RPMI8226 (cell line): ENCODE measurements around the gene METTL21A.
"Not testable (repeated sequence)": the region's sequence is repeated elsewhere in the genome, so short reads cannot be mapped to it uniquely, and the experiment has no call there.

Source experiments
- DNase-seq: peaks from one replicate; pipeline ENCODE4 v3.0.0-alpha.2; 2015

The METTL21A gene

GRCh38 chr2:207625014-207625907 lies at the start of gene METTL21A:
Gene METTL21A (minus strand): TSS chr2:207625394. CDS start chr2:207624375, 1,019 bp downstream.
- DNase-seq, result peak; percentile 96

GRCh38 chr2:207674826-207675225 lies 49.6 kb upstream of the METTL21A start:
- DNase-seq, result no peak

GRCh38 chr2:207674266-207674774 lies 49.1 kb upstream of the METTL21A start:
- no peak for DNase-seq

- DNase-seq, result no peak
These were observed 48.2 kb upstream of the METTL21A start for GRCh38 chr2:207673431-207673830.

- DNase-seq, result no peak
These were observed 45.7 kb upstream of the METTL21A start for GRCh38 chr2:207670887-207671286.

GRCh38 chr2:207663870-207664545 lies 38.8 kb upstream of the METTL21A start:
- DNase-seq, result no peak

- DNase-seq, result peak; percentile 22
These were observed 37.0 kb upstream of the METTL21A start for GRCh38 chr2:207662203-207662602.

GRCh38 chr2:207660994-207661393 lies 35.8 kb upstream of the METTL21A start:
- DNase-seq, result no peak

- DNase-seq, result no peak
These were observed 33.0 kb upstream of the METTL21A start for GRCh38 chr2:207658156-207658555.

GRCh38 chr2:207655000-207655399 lies 29.8 kb upstream of the METTL21A start:
- no peak for DNase-seq

GRCh38 chr2:207646582-207646981 lies 21.4 kb upstream of the METTL21A start:
- DNase-seq, result not testable (repeated sequence)

GRCh38 chr2:207643892-207644291 lies 18.7 kb upstream of the METTL21A start:
- DNase-seq, result no peak

GRCh38 chr2:207640661-207641060 lies 15.5 kb upstream of the METTL21A start:
- DNase-seq, result no peak

GRCh38 chr2:207640160-207640559 lies 15.0 kb upstream of the METTL21A start:
- no peak for DNase-seq

- DNase-seq, result not testable (repeated sequence)
These were observed 14.1 kb upstream of the METTL21A start for GRCh38 chr2:207639288-207639687.

- no peak for DNase-seq
These were observed 10.4 kb upstream of the METTL21A start for GRCh38 chr2:207635468-207636200.

- no peak for DNase-seq
These were observed 8.5 kb upstream of the METTL21A start for GRCh38 chr2:207633686-207634085.

GRCh38 chr2:207632575-207633493 lies 7.6 kb upstream of the METTL21A start:
- DNase-seq, result no peak

GRCh38 chr2:207630491-207630890 lies 5.3 kb upstream of the METTL21A start:
- DNase-seq, result no peak

- DNase-seq, result no peak
These were observed 4.4 kb upstream of the METTL21A start for GRCh38 chr2:207629553-207629952.

GRCh38 chr2:207624185-207625013 lies 795 bp downstream of the METTL21A start:
- DNase-seq, result peak; percentile 77
